WTC11 (cell line): ENCODE results near the gene RTL1. TPM values are rescaled to one million over a fixed set of nuclear protein-coding genes. Genes with fewer than 3 reads are reported as not detected.

Source experiments
- ATAC-seq: fragments of 200-7000 bp; cut with Tn5 transposase; 2 replicates; pipeline ENCODE4 v1.10.0; 2021; ENCODE audit warnings: mild to moderate bottlenecking, moderate library complexity
- CTCF ChIA-PET: fragments of 300-600 bp; sonication (Branson Sonifier 250); formaldehyde crosslinking; loops from one replicate; lab custom pipeline; 2021; ENCODE audit warnings: antibody characterized with exemption; lab: Charles Lee
- POLR2A ChIA-PET: fragments of 350-600 bp; sonication (Branson Sonifier 250); formaldehyde crosslinking; loops from one replicate; lab custom pipeline; 2021; ENCODE audit warnings: antibody characterized with exemption; lab: Charles Lee
- DNase-seq: peaks from one replicate; pipeline ENCODE4 v3.0.0; 2021; ENCODE audit warnings: low spot score
- H3K27ac Mint-ChIP-seq: 2 replicates; pipeline ENCODE4 v1.8.0; 2021; ENCODE audit warnings: mixed read lengths
- H3K27me3 Mint-ChIP-seq: 2 replicates; pipeline ENCODE4 v1.8.0; 2021; ENCODE audit warnings: low read depth, mild to moderate bottlenecking, moderate library complexity, mixed read lengths
- H3K36me3 Mint-ChIP-seq: 2 replicates; pipeline ENCODE4 v1.8.0; 2021; ENCODE audit warnings: mixed read lengths
- H3K4me1 Mint-ChIP-seq: 2 replicates; pipeline ENCODE4 v1.8.0; 2022; ENCODE audit warnings: mixed read lengths
- H3K4me3 Mint-ChIP-seq: 2 replicates; pipeline ENCODE4 v1.8.0; 2021; ENCODE audit warnings: mild to moderate bottlenecking, moderate library complexity, mixed read lengths
- H3K9me3 Mint-ChIP-seq: 2 replicates; pipeline ENCODE4 v1.8.0; 2021; ENCODE audit warnings: mixed read lengths
- CREB1 ChIP-seq: sonication (generic); formaldehyde crosslinking; IDR thresholded peaks from 2 replicates; pipeline ENCODE4 v1.8.0; 2023; ENCODE audit warnings: mild to moderate bottlenecking, missing genetic modification reagents
- ESRRA ChIP-seq: sonication (generic); formaldehyde crosslinking; IDR thresholded peaks from 2 replicates; pipeline ENCODE4 v1.8.1; 2022; ENCODE audit warnings: mild to moderate bottlenecking, missing genetic modification reagents, borderline replicate concordance
- GABPB1 ChIP-seq: sonication (generic); formaldehyde crosslinking; IDR thresholded peaks from 2 replicates; pipeline ENCODE4 v1.8.1; 2023; ENCODE audit warnings: mild to moderate bottlenecking, missing genetic modification reagents
- GRHL2 ChIP-seq: fragments of 250-450 bp; sonication (Bioruptor Pico); IDR thresholded peaks from 2 replicates; pipeline ENCODE4 v1.8.0; 2022; ENCODE audit warnings: mild to moderate bottlenecking, moderate library complexity; ENCODE audit not compliant: insufficient replicate concordance, severe bottlenecking
- KAT7 ChIP-seq: sonication (generic); formaldehyde crosslinking; IDR thresholded peaks from 2 replicates; pipeline ENCODE4 v1.8.1; 2023; ENCODE audit warnings: missing genetic modification reagents, mild to moderate bottlenecking, borderline replicate concordance
- NFE2L1 ChIP-seq: sonication (generic); formaldehyde crosslinking; IDR thresholded peaks from 2 replicates; pipeline ENCODE4 v1.8.1; 2023; ENCODE audit warnings: missing genetic modification reagents
- NR2C2 ChIP-seq: sonication (generic); formaldehyde crosslinking; IDR thresholded peaks from 2 replicates; pipeline ENCODE4 v1.8.0; 2022; ENCODE audit warnings: mild to moderate bottlenecking, missing genetic modification reagents
- NR3C1 ChIP-seq: sonication (generic); formaldehyde crosslinking; conservative IDR thresholded peaks from 2 replicates; pipeline ENCODE4 v1.8.1; 2023; ENCODE audit warnings: low read depth, mild to moderate bottlenecking, missing genetic modification reagents
- RELA ChIP-seq: sonication (generic); formaldehyde crosslinking; IDR thresholded peaks from 2 replicates; pipeline ENCODE4 v1.8.1; 2022; ENCODE audit warnings: missing genetic modification reagents, mild to moderate bottlenecking, borderline replicate concordance
- SP1 ChIP-seq: sonication (generic); formaldehyde crosslinking; conservative IDR thresholded peaks from 2 replicates; pipeline ENCODE4 v1.8.1; 2022; ENCODE audit warnings: missing genetic modification reagents
- ZNF138 ChIP-seq: sonication (generic); formaldehyde crosslinking; conservative IDR thresholded peaks from 2 replicates; pipeline ENCODE4 v1.8.1; 2022; ENCODE audit warnings: mild to moderate bottlenecking, moderate library complexity, missing genetic modification reagents
- total RNA-seq: library from RNA; stranded (reverse); gene quantifications from 3 replicates; pipeline ENCODE4 v1.2.3, GENCODE V29; 2021
- TF ChIP-seq, protein P1 (sequence below): sonication (generic); formaldehyde crosslinking; IDR thresholded peaks from 2 replicates; pipeline ENCODE4 v1.8.1; 2023; ENCODE audit warnings: mild to moderate bottlenecking, moderate library complexity, missing genetic modification reagents
- TF ChIP-seq, protein P2 (sequence below): sonication (generic); formaldehyde crosslinking; IDR thresholded peaks from 2 replicates; pipeline ENCODE4 v1.8.0; 2023; ENCODE audit warnings: mild to moderate bottlenecking, missing genetic modification reagents
- TF ChIP-seq, protein P3 (sequence below): sonication (generic); formaldehyde crosslinking; IDR thresholded peaks from 2 replicates; pipeline ENCODE4 v1.8.1; 2023; ENCODE audit warnings: mild to moderate bottlenecking, missing genetic modification reagents
- TF ChIP-seq, protein P4 (sequence below): sonication (generic); formaldehyde crosslinking; IDR thresholded peaks from 2 replicates; pipeline ENCODE4 v1.8.1; 2022; ENCODE audit warnings: mild to moderate bottlenecking, missing genetic modification reagents, moderate library complexity, borderline replicate concordance
- TF ChIP-seq, protein P5 (sequence below): sonication (generic); formaldehyde crosslinking; IDR thresholded peaks from 2 replicates; pipeline ENCODE4 v1.8.1; 2022; ENCODE audit warnings: missing genetic modification reagents, borderline replicate concordance
- TF ChIP-seq, protein P6 (sequence below): sonication (generic); formaldehyde crosslinking; IDR thresholded peaks from 2 replicates; pipeline ENCODE4 v1.8.0; 2022; ENCODE audit warnings: mild to moderate bottlenecking, missing genetic modification reagents
- TF ChIP-seq, protein P7 (sequence below): sonication (generic); formaldehyde crosslinking; conservative IDR thresholded peaks from 2 replicates; pipeline ENCODE4 v1.8.1; 2023; ENCODE audit warnings: mild to moderate bottlenecking, low read depth, missing genetic modification reagents, moderate library complexity
- TF ChIP-seq, protein P8 (sequence below): fragments of 250-450 bp; sonication (Bioruptor Pico); IDR thresholded peaks from 2 replicates; pipeline ENCODE4 v2.1.2; 2022; ENCODE audit warnings: mild to moderate bottlenecking, moderate library complexity

RTL1 gene
- total RNA-seq, 1 experiment from 2014 or later, result 0.07 TPM

DNA sequence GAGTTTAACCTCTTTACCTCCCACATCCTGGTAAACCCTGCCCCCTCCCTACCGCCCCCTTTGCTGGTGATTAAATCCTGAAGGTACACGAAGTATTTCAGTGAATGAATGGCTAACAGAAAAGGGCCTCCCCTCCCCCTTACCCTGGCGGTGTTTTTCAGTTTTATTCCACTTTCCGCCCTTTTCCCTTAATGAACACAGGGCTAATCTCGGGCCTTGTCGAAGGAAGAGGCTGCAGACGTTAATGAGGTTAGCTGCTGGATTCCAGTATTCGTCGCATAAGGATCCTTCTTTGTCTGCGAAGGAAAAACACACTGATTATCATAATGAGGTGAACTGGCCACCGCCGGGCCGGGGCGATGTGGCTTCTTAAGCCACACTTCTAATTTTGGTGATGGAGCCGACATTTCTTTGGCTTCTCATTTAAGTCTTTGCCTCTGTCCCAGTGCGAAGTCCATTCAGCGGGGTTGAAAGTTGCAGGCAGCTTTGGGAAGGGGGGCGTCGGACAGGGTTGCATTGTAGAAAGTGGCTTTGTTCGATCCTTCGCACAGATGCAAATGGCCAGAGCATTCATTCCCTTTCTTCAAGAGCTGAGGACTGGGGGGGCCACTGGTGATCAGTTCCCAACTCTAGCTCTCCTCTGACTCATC lies 71.1 kb downstream of the RTL1 start (continued):
- TF ChIP-seq, protein P1, sequence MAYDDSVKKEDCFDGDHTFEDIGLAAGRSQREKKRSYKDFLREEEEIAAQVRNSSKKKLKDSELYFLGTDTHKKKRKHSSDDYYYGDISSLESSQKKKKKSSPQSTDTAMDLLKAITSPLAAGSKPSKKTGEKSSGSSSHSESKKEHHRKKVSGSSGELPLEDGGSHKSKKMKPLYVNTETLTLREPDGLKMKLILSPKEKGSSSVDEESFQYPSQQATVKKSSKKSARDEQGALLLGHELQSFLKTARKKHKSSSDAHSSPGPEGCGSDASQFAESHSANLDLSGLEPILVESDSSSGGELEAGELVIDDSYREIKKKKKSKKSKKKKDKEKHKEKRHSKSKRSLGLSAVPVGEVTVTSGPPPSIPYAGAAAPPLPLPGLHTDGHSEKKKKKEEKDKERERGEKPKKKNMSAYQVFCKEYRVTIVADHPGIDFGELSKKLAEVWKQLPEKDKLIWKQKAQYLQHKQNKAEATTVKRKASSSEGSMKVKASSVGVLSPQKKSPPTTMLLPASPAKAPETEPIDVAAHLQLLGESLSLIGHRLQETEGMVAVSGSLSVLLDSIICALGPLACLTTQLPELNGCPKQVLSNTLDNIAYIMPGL (CRISPR knock-in tag), result no peak
- no peak for TF ChIP-seq NR2C2
- TF ChIP-seq, protein P2, sequence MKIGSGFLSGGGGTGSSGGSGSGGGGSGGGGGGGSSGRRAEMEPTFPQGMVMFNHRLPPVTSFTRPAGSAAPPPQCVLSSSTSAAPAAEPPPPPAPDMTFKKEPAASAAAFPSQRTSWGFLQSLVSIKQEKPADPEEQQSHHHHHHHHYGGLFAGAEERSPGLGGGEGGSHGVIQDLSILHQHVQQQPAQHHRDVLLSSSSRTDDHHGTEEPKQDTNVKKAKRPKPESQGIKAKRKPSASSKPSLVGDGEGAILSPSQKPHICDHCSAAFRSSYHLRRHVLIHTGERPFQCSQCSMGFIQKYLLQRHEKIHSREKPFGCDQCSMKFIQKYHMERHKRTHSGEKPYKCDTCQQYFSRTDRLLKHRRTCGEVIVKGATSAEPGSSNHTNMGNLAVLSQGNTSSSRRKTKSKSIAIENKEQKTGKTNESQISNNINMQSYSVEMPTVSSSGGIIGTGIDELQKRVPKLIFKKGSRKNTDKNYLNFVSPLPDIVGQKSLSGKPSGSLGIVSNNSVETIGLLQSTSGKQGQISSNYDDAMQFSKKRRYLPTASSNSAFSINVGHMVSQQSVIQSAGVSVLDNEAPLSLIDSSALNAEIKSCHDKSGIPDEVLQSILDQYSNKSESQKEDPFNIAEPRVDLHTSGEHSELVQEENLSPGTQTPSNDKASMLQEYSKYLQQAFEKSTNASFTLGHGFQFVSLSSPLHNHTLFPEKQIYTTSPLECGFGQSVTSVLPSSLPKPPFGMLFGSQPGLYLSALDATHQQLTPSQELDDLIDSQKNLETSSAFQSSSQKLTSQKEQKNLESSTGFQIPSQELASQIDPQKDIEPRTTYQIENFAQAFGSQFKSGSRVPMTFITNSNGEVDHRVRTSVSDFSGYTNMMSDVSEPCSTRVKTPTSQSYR (CRISPR knock-in tag), result no peak
- no peak for TF ChIP-seq GABPB1 (CRISPR knock-in tag)
- TF ChIP-seq ESRRA, result no peak
- no peak for TF ChIP-seq NFE2L1 (CRISPR knock-in tag)
- no peak for TF ChIP-seq CREB1 (CRISPR knock-in tag)
- TF ChIP-seq, protein P3, sequence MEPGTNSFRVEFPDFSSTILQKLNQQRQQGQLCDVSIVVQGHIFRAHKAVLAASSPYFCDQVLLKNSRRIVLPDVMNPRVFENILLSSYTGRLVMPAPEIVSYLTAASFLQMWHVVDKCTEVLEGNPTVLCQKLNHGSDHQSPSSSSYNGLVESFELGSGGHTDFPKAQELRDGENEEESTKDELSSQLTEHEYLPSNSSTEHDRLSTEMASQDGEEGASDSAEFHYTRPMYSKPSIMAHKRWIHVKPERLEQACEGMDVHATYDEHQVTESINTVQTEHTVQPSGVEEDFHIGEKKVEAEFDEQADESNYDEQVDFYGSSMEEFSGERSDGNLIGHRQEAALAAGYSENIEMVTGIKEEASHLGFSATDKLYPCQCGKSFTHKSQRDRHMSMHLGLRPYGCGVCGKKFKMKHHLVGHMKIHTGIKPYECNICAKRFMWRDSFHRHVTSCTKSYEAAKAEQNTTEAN (CRISPR knock-in tag), result no peak
- no peak for TF ChIP-seq NR3C1 (CRISPR knock-in tag)
- TF ChIP-seq, protein P4, sequence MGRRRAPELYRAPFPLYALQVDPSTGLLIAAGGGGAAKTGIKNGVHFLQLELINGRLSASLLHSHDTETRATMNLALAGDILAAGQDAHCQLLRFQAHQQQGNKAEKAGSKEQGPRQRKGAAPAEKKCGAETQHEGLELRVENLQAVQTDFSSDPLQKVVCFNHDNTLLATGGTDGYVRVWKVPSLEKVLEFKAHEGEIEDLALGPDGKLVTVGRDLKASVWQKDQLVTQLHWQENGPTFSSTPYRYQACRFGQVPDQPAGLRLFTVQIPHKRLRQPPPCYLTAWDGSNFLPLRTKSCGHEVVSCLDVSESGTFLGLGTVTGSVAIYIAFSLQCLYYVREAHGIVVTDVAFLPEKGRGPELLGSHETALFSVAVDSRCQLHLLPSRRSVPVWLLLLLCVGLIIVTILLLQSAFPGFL (CRISPR knock-in tag), result no peak

DNA sequence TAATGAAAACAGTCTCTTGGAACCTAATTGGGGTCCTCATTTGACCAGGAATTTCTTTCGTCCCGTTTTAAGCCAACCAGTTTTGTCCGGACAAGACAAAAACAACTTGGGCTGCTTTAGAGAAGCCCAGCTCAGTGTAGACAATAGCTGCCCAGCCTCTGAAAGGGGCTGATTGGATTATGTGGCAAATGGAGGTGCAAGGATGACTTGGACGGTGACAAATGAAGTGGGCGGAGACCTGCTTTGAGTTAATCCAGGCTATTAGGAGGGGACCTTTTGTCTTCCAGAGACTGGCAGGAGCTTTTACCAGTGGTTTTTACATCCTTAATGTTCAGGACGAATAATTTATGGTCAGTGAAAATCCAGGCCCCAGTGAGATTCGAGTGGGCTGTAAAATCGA lies 72.8 kb downstream of the RTL1 start:
- H3K27ac Mint-ChIP-seq, result no peak overlapping the region
- peaks cover 13% of the 10 kb centered on the region for H3K9me3 Mint-ChIP-seq
- ATAC-seq, result no peak
- peaks cover 53% of the 10 kb centered on the region for H3K36me3 Mint-ChIP-seq
- peaks cover 42% of the 10 kb centered on the region for H3K4me1 Mint-ChIP-seq
- no peak overlapping the region for H3K4me3 Mint-ChIP-seq
- ChIA-PET CTCF (no interaction called here), POLR2A (no interaction called here)
- DNase-seq, result no peak
- H3K27me3 Mint-ChIP-seq, result peaks cover 18% of the 10 kb centered on the region
- TF ChIP-seq RELA (CRISPR knock-in tag), result no peak
- no peak for TF ChIP-seq GRHL2
- TF ChIP-seq, protein P5, sequence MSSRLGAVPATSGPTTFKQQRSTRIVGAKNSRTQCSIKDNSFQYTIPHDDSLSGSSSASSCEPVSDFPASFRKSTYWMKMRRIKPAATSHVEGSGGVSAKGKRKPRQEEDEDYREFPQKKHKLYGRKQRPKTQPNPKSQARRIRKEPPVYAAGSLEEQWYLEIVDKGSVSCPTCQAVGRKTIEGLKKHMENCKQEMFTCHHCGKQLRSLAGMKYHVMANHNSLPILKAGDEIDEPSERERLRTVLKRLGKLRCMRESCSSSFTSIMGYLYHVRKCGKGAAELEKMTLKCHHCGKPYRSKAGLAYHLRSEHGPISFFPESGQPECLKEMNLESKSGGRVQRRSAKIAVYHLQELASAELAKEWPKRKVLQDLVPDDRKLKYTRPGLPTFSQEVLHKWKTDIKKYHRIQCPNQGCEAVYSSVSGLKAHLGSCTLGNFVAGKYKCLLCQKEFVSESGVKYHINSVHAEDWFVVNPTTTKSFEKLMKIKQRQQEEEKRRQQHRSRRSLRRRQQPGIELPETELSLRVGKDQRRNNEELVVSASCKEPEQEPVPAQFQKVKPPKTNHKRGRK, result no peak
- TF ChIP-seq, protein P6, sequence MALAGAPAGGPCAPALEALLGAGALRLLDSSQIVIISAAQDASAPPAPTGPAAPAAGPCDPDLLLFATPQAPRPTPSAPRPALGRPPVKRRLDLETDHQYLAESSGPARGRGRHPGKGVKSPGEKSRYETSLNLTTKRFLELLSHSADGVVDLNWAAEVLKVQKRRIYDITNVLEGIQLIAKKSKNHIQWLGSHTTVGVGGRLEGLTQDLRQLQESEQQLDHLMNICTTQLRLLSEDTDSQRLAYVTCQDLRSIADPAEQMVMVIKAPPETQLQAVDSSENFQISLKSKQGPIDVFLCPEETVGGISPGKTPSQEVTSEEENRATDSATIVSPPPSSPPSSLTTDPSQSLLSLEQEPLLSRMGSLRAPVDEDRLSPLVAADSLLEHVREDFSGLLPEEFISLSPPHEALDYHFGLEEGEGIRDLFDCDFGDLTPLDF, result no peak
- TF ChIP-seq, protein P4 (CRISPR knock-in tag), result no peak
- TF ChIP-seq KAT7, result no peak
- TF ChIP-seq, protein P7, sequence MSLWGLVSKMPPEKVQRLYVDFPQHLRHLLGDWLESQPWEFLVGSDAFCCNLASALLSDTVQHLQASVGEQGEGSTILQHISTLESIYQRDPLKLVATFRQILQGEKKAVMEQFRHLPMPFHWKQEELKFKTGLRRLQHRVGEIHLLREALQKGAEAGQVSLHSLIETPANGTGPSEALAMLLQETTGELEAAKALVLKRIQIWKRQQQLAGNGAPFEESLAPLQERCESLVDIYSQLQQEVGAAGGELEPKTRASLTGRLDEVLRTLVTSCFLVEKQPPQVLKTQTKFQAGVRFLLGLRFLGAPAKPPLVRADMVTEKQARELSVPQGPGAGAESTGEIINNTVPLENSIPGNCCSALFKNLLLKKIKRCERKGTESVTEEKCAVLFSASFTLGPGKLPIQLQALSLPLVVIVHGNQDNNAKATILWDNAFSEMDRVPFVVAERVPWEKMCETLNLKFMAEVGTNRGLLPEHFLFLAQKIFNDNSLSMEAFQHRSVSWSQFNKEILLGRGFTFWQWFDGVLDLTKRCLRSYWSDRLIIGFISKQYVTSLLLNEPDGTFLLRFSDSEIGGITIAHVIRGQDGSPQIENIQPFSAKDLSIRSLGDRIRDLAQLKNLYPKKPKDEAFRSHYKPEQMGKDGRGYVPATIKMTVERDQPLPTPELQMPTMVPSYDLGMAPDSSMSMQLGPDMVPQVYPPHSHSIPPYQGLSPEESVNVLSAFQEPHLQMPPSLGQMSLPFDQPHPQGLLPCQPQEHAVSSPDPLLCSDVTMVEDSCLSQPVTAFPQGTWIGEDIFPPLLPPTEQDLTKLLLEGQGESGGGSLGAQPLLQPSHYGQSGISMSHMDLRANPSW, result no peak
- TF ChIP-seq, protein P8, sequence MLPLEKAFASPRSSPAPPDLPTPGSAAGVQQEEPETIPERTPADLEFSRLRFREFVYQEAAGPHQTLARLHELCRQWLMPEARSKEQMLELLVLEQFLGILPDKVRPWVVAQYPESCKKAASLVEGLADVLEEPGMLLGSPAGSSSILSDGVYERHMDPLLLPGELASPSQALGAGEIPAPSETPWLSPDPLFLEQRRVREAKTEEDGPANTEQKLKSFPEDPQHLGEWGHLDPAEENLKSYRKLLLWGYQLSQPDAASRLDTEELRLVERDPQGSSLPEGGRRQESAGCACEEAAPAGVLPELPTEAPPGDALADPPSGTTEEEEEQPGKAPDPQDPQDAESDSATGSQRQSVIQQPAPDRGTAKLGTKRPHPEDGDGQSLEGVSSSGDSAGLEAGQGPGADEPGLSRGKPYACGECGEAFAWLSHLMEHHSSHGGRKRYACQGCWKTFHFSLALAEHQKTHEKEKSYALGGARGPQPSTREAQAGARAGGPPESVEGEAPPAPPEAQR (CRISPR knock-in tag), result no peak
- TF ChIP-seq ZNF138 (CRISPR knock-in tag), result no peak
- no peak for TF ChIP-seq SP1 (CRISPR knock-in tag)
- TF ChIP-seq ESRRA, result no peak
- no peak for TF ChIP-seq CREB1 (CRISPR knock-in tag)
